ENCODE measurements around the gene ADGRL3.

Gene ADGRL3

DNA sequence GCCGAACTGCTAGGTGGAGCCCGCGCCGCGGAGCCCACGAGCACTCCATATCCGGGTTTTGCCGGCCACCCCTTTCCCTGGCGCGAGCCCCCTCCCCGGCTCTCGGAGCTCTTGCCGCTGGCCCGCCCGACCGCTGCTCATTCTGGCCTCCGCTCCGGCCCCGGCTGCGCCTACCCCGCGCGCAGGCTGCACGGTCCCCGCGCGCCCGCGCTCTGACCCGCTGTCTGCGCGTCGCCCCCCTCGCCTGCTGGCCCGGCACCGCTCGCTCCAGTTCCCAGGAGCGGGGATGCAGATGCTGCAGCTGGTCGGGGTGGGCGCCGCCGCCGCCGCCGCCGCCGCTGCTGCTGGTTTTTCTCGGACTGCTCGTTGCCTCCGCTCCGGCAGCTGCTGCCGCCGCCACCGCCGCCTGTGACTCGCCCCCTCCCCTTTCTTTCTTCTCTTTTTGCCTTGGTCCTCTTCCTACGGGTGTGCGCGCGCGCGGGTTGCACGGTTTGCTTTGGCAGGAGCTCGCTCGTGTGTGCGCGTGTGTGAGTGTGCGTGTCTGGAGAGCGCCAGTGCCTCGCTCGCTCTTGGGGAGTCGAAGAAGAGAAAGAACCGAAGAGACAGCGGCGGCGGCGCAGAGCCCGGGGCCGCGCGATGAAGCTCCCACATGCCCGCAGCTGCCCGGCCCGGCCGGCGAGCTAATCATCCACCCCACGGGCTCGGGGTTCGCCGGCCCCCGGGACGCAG is at the start of gene ADGRL3:
Gene ADGRL3, plus strand, starts transcription at position 140 of the 729 bp plus-strand sequence.
- no peak for DNase-seq

DNA sequence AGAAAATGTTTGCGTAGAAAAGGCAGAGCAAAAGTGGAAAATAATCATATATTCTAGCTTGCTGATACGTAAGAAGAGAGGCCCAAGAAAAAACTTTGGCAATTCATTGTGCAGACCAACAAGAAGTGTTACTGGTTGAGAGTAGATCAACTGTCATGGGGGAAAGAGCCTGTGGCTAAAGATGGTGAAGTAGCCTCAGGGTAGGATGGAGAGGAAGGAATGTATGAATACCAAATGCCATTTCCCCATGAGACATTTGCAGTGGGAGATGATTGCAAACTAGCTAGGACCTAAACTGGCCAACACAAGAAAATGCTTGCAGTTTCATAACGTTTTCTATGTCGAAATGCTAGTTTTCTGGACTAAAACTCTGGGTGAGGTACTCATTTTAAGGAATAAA is 47.7 kb upstream of the ADGRL3 start:
- no peak for DNase-seq

GRCh38 chr4:61160478-61160877 is 39.6 kb upstream of the ADGRL3 start:
- DNase-seq = no peak

GRCh38 chr4:61162116-61162515 is 38.0 kb upstream of the ADGRL3 start:
- no peak for DNase-seq

DNA sequence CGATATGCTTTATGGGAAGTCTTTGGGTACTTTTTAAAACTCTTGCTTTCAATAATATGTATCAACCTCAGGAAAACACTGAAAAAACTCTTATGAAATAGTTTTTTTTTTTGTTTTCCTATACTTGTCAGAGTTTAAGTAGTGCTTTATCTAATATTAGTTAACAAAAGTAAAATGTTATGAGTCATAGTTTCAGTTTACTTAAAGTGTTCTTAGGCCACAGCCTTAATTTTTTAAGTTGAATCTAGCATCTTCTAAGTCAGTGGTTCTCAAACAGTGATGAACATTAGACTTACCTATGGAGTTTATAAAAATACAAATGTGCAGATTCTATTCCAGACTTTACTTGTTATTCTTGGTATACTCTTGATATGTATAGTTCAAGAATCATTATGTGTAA is 26.3 kb upstream of the ADGRL3 start:
- DNase-seq = no peak

GRCh38 chr4:61175495-61175894 is 24.6 kb upstream of the ADGRL3 start:
- no peak for DNase-seq

DNA sequence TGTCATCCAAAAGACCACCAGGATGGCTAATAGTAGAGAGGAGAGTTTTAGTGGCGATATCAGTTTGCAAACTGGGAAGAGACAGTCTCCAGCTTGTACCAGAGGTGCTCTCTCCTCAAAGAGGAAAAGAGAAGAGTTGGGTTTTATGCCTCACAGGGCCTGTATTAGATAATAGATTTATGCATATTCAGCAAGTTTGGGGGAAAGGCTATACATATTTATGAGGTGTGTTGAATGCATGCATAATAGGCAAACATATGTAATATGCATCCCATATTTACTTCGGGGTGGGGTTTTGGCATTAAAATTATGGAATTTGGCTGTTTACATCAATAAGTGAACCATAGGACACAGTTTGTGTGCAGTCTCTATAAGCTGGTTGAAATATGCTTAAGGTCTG is 22.8 kb upstream of the ADGRL3 start:
- DNase-seq = no peak

- no peak for DNase-seq
Measured at GRCh38 chr4:61180405-61180804, 19.7 kb upstream of the ADGRL3 start.

DNA sequence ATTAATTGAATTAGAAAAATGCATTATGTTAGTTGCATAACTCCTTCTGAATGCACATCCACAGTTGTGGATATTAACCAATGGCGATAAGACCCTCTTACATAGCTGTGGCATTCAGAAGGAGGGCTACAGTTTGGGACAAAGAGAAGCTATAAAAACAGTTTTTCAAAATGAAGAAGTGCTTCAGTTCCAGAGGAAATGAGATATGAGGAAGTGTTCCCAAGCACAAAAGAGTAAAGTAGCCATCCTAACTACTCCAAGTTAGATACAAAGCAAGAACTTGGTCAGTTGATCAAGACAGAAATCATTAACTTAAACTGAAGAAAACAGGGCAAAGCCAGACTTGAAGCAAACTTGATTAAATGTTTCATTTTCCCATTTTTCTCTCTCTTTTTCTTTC is 17.2 kb upstream of the ADGRL3 start:
- peak; percentile 5 for DNase-seq

- no peak for DNase-seq
Measured at GRCh38 chr4:61185288-61185687, 14.8 kb upstream of the ADGRL3 start.

- no peak for DNase-seq
Measured at GRCh38 chr4:61192392-61192791, 7.7 kb upstream of the ADGRL3 start.

GRCh38 chr4:61193863-61194262 is 6.3 kb upstream of the ADGRL3 start:
- no peak for DNase-seq

GRCh38 chr4:61194571-61194970 is 5.6 kb upstream of the ADGRL3 start:
- no peak for DNase-seq

DNA sequence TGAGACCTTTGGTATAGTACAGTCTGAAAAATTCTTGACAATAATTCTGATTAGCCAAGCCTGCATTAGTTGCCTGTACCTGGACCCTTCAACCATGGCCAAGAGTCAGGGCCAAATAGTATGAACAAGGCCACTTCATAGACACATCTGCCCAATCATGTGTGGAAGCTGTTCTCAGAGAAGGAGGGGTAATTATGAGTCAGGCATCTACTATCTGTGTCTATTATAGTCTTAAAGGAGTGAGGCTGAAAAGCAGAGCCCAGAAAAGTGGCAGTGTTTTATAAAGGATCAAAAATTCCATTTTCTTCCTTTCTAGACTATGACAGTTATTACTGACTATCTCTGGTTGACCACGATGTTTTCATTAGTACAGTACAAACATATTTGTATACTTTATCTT is 5.0 kb upstream of the ADGRL3 start:
- no peak for DNase-seq

DNA sequence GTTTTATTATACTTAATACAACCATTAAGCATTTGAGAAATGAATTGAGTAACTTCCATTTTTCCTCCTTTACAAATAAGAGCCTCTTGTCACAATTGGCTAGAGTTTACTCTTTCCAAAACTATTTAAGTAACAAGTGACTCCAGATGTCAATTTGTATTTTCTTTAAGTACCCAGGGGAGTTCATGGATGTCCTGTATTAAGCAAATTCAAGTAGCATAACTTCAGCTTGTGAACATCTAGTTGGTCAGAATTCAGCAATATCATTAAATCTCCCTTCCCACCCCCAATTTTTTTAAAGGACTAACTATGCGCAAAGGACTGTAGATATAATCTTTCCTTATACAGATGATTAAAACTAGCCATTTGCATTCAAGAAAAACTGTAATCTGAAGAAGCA is 1.4 kb upstream of the ADGRL3 start:
- DNase-seq = no peak

GRCh38 chr4:61199873-61200186 is 296 bp upstream of the ADGRL3 start:
- DNase-seq = no peak

DNA sequence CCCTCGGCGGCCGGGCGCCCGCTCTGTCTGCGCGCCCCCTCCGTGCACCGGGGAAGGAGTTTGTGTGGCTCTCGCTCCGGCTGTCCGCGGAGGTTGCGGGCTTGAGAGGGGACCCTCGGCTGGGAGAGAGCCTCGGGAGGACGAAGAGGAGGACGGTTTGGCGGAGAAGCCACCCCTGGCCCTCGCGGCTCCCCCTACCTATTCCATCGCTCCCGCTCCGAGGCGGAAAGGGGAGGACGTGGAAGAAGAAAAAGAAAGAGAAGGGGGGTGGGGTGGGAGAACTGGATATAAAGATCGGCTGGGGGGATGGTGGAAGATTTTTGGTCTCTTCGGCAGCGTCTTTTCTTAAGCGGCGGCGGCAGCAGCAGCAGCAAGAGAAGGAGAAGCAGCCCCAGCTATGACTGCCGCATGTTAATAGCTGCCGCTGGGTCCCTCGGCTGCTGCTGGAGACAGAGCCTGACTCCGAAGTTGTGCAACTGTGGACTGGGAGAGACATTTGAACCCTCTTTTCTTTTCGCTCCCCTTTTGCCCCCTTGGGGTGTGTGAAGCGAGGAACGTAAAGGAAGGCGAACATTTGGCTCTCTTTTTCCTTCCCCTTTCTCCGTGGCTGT is 895 bp downstream of the ADGRL3 start:
- no peak for DNase-seq

GRCh38 chr4:61201561-61201960 is 1.4 kb downstream of the ADGRL3 start:
- no peak for DNase-seq

- no peak for DNase-seq
Measured at GRCh38 chr4:61201961-61202637, 2.0 kb downstream of the ADGRL3 start.

DNA sequence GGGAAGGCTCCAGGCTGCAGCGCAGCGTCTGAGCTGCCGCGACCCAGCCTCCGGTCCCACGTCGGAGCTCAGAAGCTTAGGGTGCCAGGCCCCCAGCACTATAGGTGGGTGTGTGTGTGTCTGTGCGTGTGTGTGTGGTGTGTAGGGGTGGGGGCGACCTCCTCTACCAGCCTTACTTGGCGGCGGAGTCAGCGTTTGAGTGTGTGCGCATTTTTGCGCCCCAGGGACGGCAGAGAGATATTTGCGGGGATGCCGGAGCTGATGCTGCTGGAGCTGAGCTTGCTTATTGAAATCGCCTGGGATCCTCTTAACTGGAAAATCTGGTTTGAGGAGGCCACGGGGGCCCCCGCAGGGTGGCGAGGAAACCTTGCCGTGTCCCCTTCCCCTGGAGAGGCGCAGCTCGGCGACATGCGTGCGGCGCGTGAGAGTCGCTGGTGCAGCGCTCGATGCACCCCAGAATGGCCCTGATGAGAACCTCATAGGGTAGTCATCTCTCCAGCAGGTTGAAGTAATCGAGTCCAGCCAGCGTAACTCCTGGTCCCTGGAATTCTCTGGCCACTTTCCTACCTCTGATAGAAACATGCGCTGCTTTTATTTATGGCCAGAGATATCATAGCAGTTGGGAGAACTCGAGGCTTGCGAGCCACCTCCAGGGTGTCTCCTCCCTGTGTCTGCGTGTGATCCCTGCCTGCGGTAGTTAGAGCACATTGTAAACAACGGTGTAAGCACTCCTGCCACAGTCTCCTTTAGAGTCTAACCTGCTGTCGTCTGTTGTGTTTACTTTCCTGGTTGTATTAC is 2.7 kb downstream of the ADGRL3 start:
- no peak for DNase-seq

DNA sequence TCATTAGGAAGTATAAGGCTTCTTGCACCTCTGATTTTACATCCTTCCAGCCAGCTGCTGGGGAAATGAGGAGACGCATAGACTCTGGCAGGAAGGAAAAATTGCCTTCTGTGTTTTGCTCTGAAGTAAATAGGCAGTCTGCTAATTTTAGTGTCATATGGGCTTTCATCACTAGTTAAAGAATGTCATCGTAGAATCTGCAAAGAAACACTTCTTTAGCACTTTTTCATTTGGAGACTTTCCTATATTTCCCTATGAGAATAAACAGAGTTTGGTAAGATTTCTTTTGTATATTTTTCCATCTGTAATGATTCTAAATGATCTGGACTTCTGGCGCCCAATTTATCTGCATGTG is 3.3 kb downstream of the ADGRL3 start:
- no peak for DNase-seq

GRCh38 chr4:61204353-61205060 is 4.4 kb downstream of the ADGRL3 start:
- no peak for DNase-seq

DNA sequence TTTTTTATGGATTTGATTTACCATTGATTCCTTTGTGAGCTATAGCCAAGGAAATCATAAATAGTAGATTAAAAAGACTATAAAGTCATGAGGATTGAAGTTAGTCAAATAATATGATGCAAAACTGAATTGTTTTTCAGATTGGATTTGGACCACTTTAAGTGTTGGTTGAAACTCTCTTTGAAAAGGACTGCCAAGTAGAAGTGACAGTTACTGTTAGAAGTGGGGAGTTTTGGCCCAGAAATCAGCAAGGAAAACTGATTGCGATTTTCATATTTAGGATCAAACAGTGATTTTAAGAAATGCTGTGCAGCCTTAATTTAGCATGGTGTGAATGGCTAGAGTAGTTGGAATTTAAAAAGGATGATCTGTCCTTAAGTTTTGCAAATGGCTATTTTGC is 4.9 kb downstream of the ADGRL3 start:
- no peak for DNase-seq
